Measurements from ENCODE around the gene SLC30A2.

DNA sequence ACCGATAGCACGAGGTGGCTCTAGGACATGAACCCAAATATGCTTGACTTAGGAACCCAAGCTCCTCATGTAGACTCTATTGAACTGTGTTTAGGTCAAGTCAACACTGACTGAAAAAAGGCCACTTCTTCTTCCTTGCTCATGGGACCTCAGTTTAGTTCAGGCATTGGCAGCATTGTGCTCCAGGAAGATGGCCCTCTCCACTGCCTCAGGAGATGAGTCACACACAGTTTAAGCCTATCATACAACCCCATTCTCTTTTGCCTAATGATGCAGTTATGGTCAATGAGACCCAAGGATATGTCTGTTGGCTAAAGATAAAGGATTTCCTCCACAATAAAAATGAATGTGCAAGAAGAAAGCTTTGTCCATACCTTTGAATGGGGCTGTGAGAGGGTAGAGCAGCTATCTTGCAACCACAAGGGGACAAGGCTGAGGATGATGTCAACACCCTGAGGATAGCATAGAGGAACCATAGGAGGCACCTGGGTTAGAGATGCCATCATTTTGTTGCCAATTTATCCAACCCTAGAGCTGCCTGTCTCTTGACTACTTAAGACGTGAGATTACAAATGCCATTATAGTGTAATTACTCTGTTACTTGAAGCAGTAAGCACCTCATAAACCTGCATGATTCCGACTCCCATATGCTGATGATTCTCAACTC lies 24.5 kb upstream of the SLC30A2 start:
- TF ChIP-seq, protein P1, sequence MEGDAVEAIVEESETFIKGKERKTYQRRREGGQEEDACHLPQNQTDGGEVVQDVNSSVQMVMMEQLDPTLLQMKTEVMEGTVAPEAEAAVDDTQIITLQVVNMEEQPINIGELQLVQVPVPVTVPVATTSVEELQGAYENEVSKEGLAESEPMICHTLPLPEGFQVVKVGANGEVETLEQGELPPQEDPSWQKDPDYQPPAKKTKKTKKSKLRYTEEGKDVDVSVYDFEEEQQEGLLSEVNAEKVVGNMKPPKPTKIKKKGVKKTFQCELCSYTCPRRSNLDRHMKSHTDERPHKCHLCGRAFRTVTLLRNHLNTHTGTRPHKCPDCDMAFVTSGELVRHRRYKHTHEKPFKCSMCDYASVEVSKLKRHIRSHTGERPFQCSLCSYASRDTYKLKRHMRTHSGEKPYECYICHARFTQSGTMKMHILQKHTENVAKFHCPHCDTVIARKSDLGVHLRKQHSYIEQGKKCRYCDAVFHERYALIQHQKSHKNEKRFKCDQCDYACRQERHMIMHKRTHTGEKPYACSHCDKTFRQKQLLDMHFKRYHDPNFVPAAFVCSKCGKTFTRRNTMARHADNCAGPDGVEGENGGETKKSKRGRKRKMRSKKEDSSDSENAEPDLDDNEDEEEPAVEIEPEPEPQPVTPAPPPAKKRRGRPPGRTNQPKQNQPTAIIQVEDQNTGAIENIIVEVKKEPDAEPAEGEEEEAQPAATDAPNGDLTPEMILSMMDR (IDR thresholded peaks at IDR 0.05 in 2 of 3, conservative IDR thresholded peaks at IDR 0.05 in 1 of 3; ENCODE audit: borderline replicate concordance in 1 of 3, insufficient read depth in 1 of 3, low read depth in 2 of 3, low read length in 2 of 3): no peak
- no peak for TF ChIP-seq POLR2A (IDR thresholded peaks at IDR 0.05; ENCODE audit: borderline replicate concordance, extremely low read depth, insufficient read depth, insufficient read length)
- TF ChIP-seq EZH2phosphoT487 (IDR thresholded peaks at IDR 0.05; ENCODE audit: borderline replicate concordance): no peak
- TF ChIP-seq POLR2AphosphoS5 (IDR thresholded peaks at IDR 0.05; ENCODE audit: low read depth, low read length): no peak
- TF ChIP-seq ZNF274 (IDR thresholded peaks at IDR 0.05; ENCODE audit: low read depth, low read length): no peak
- TF ChIP-seq CEBPB (IDR thresholded peaks at IDR 0.05; ENCODE audit: low read depth): no peak
